SH-SY5Y (cell line): Measurements from ENCODE around the gene CFAP99.

Experiments
- GATA2 ChIP-seq: IDR thresholded peaks from 2 replicates; pipeline ENCODE4 v1.6.1; 2011; ENCODE audit warnings: mild to moderate bottlenecking, low read depth, low read length
- GATA3 ChIP-seq: IDR thresholded peaks from 2 replicates; pipeline ENCODE4 v1.6.1; 2011; ENCODE audit warnings: low read depth, mild to moderate bottlenecking, low read length, moderate library complexity

CFAP99 gene

DNA sequence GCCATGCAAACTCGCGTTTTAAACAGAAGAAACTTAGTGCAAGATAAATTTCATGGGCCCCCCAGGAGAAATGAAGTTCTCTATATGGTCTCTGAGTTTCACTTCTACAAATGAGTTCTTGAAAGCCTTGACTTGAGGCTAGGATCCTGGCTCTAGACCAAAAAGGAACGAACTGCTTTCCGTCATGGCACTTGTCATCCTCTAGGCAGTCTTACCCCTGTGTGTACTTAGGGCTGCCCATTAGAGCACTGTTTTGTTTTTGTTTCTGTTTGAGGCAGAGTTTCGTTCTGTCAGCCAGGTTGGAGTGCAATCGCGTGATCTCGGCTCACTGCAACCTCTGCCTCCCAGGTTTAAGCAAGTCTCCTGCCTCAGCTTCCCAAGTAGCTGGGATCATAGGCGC lies 79.2 kb downstream of the CFAP99 start:
- TF ChIP-seq GATA2: no peak
- TF ChIP-seq GATA3: no peak

DNA sequence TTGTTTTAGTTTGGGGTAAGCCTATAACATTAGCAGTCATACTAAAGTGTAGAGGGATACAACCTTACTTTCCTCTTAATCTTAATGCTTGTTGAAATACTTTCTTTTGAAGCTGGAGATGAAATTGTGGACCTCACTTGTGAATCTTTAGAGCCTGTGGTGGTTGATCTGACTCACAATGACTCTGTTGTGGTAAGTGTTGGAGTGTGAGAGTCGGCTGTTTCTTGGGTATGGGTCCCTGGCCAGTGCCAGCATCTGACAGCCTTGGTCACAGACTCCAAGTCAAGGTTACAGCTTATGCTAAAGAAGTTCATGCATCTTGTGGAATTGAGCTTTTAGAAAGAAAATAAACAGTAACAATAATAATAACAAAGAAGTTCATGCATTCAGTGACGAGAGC lies 81.8 kb downstream of the CFAP99 start:
- TF ChIP-seq GATA3 (no peak), GATA2 (no peak)

DNA sequence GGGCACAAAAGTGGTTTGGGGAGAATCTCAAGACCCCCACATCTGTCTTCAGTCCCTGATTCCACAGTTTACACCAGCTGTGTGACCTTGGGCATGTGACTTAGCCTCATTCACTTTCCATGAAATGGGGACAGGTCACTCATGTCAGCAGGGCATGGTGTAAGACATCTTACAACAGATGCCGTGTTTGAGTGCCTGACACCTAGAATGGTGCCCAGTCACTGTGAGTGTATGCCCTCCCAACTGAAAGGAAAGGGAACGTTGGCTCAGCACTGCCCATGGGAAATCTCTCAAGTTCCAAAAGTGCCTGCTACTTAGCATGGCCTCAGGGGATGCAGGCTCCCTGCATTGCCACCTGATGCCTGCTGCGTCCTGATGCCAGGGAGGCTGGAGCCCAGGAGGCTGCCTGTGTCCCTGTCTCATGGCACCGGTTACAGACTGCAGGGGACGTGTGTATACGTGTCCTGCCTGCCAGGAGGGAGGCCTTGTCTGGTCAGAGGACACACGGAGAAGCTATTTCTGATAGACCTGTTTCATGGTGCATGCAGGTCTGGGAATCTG lies 82.4 kb downstream of the CFAP99 start:
- TF ChIP-seq GATA3 (no peak), GATA2 (no peak)

DNA sequence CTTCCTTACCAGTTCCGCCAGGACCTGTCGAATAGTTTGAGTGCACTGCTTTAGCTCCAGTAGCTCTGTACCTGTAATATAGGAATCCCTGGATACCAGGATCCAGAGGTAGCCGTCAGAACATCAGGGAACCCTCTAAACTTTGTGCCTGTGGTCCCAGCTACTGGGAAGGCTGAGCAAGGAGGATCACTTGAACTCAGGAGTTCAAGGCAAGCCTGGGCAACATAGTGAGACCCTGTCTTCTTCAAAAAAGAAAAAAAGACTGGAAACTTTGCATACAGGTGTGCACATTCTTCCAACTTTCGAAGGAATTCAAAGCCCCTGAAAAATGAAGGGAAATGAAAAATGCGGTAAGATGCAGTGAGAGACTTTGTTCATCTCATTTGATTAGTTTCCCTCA lies 85.1 kb downstream of the CFAP99 start:
- TF ChIP-seq GATA3 (no peak), GATA2 (no peak)

GRCh38 chr4:2507259-2507658 lies 88.5 kb downstream of the CFAP99 start:
- no peak for TF ChIP-seq GATA2
- TF ChIP-seq GATA3: no peak

DNA sequence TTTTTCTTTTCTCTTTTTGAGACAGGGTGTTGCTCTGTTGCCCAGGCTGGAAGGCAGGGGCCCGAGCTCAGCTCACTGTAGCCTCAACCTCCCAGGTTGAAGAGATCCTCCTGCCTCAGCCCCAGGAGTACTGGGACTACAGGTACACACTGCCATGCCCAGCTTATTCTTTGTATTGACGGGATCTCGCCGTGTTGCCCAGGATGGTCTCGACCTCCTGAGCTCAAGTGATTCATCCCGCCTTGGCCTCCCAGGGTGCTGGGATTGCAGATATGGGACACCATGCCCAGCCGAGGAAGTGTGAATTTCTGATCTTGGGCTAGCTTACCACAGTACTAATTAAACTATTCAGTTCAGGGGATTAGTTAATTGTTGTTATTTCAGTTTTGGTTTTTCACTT lies 89.1 kb downstream of the CFAP99 start:
- TF ChIP-seq GATA3 (no peak), GATA2 (no peak)

DNA sequence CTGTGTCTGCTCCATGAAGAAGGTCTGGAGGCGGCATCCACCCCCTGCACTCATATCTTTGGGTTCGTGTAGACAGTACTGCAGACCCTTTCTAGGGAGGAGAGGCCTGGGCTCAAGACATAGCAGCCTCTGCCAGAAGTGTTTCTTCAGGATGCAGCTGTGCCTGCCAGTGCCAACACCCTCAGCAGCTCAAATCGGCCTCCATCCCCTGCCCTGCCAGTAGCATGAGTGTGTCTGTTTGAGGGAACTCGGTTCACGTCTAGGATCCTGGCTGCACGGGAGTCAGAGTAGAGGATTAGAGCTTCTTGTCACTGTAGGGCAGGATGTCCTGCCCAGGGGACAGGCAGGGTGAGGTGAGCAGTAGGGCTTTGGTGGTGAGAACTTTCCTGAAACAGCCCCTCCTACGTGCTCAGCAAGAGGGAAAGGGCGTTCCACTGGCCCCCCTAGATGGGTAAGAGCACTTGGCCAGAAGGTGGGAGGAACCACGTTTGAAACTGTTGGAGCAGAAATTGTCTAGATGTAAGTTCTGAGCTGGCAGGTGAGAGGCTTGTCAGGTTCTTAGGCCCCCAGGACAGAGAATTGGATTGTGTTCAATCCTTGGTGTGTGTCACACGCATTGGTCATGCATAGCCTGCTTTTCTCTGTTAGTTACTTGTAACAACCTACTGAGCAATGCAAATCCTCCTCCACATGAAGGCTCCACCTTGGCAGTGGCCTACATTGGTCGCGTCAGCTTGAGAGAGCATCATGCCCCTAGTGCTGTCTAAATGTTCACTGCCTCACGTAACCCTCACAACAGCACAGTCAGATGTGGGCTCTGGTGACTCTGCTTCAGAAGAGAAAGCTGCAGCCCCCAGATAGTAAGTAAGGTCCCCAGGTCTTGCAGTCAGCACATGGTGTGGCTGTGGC lies 91.8 kb downstream of the CFAP99 start:
- TF ChIP-seq GATA2 (no peak), GATA3 (no peak)

- no peak for TF ChIP-seq GATA3
- TF ChIP-seq GATA2: no peak
Observed at GRCh38 chr4:2511645-2512131, 92.9 kb downstream of the CFAP99 start.
